Cerebellar cortex (tissue), 1 donor: ENCODE results near the gene RPE.

ENCODE experiments used
- DNase-seq: peaks from one replicate; pipeline ENCODE4 v3.0.0-alpha.2; 2015; ENCODE audit warnings: low spot score

RPE gene

DNA sequence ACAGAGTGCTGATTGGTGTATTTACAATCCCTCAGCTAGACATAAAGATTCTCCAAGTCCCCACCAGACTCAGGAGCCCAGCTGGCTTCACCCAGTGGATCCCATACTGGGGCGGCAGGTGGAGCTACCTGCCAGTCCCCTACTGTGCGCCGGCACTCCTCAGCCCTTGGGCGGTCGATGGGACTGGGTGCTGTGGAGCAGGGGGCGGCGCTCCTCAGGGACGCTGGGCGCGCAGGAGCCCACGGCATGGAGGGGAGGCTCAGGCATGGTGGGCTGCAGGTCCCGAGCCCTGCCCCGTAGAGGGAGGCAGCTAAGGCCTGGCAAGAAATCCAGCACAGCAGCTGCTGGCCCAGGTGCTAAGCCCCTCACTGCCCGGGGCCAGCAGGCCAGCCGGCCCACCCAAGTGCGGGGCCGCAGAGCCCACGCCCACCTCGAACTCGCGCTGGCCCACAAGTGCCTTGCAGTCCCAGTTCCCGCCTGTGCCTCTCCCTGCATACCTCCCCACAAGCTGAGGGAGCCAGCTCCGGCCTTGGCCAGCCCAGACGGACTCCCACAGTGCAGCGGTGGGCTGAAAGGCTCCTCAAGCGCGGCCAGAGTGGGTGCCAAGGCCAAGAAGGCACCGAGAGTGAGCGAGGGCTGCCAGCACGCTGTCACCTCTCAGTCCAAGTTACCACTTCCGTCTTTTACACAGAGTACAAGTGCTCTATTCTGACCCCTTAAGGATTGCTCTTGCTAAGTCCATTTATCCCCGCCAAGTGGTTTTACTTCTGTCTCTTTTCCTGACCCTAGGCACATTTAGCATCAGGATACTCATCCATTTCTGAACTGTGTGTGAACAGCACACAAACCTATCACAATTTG lies 1.7 kb upstream of the RPE start:
- DNase-seq, result no peak

DNA sequence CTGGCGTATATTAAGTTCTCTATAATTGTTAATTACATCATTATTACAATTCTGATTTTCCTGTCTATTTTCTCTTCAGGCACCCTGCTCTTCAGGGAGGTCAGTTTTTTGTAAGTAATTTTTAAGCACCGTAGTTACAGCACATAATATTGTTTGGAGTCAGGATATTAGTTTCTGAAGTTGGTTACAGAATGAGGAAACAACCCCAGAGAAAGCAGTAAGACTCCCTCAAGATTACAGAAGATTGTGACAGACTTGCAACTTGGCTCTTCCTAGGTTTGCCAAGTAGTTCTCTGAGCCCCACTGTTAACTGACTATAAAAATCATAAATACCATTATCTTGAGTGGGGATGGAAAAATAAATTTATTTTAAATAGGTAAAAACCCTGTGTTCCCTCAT lies 921 bp downstream of the RPE start:
- no peak for DNase-seq

DNA sequence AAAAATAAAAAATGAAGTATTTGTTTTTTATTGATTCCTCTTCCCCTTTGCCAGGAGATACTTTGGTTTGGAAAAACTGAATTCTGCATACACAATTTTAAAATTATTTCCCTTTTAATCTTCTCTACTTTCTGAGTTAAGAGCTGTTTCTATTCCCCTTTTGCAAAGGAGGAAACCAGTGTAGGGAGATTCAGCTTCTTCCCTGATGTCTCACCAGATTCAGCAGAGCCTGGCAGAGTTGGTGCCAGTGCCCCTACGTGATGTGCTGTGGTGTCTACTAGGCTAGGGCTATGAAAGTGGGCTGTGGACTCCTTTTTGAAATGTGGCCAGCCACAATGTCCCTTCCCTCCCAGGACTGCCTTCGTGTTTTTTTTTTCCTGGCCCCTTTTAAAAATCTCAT lies 2.4 kb downstream of the RPE start:
- DNase-seq, result no peak

DNA sequence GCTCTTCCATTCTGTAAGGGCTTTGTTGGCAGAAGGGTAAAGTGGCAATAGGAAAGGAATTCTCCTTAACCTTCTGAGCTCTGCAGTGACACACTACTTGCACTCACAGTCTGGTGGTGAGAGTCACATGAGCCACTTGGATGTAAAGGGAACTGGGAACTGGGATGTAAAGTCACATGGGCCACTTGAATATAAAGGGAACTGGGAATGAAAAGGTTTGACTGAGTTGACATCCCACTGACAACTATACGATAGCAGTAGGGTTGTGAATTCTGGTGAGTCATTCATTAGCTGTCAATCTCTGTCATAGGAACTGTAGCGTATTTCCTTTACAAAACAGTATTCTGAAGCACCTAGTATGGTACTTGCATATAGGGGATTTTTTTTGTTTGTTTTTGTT lies 5.5 kb downstream of the RPE start:
- no peak for DNase-seq

DNA sequence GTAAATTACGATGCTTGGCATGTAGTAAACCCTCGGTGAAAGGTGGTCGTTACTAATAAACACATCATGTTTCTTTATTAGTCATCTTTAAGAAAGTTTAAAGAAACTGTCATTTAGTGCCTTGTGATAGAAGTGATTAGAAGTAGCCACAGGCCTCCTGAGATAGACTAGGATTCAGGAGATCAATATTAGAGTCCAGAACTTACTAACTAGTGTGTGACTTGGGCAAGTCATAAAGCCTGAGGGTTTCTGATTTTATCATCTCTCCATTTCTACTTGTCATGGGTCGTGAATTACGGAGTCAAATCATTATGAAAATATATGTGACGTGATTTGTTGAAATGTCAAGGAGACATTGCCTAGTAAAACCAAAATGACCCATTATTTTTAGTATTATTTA lies 6.7 kb downstream of the RPE start:
- no peak for DNase-seq

DNA sequence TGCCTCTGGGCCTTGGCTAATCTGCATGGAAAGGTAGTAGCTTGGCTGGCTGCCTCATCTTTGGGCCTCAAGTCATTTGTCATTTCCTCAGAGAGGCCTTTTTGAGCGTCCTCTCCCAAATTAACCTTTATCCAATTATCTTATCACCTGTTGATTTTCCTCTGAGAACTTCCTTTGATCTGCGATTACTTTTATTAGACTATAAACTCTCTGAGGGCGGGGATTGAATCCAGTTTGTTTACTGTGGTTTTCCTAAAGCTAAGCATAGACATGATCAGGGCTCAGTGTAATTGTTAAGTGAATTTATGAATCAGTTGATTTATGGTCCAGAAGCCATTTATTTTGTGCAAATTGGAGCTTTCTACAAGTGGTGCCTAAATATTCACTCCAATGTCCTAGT lies 7.5 kb downstream of the RPE start:
- no peak for DNase-seq

DNA sequence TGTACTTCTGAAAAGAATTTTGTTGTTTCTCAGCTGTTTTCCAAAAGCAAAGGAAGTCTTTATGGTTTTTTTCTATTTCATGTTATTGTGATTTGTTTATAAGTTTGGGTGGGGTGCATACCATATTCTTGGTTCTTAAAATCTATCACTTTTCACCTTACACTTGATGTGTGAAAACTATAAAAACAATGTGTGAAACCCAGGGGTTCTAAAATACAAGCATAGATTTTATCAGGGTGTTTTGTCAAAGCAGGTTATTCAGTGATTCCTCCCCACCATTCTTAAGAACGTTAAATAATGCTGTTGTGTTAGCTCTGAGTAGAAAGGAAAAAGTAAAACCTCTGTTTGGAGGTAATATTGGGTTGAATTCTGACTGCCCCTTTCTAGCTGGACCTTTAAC lies 17.7 kb downstream of the RPE start:
- no peak for DNase-seq

DNA sequence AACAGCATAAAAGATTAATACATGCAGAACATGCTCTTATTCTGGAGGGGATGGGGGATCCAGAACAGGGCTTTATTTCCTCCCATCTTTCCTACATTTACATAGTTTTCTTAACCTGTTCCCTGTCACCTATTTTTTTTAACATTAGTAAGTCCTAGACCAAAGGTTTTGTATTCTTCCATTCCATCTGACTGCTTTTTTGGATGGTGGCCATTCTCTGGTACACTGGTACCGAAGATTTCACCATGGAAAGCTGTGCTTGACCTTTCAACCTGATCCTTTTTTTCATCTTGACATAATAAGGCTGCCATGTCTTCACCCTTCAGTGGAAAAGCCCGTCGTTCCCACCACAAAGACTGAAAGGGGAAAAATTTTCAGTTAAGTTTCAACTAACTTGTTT lies 20.4 kb downstream of the RPE start:
- DNase-seq, result no peak

DNA sequence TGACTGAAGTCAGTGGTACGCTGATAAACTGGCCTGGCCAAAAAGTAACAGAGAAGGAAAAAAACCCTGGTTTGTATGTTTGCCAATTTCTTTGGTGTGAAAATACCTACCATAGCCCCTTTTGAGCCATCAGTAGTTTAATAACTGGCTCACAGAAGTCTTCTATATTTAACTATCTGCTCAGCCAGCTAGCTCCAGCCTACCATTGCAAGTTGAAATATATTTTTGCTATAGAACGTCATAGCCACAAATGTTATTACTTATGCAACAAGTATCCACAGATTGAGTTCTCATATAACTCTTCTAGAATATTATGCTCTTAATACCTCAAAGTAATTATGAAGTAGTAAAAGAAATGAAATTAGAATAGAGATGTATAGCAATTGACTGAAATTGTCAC lies 25.2 kb downstream of the RPE start:
- DNase-seq, result no peak

DNA sequence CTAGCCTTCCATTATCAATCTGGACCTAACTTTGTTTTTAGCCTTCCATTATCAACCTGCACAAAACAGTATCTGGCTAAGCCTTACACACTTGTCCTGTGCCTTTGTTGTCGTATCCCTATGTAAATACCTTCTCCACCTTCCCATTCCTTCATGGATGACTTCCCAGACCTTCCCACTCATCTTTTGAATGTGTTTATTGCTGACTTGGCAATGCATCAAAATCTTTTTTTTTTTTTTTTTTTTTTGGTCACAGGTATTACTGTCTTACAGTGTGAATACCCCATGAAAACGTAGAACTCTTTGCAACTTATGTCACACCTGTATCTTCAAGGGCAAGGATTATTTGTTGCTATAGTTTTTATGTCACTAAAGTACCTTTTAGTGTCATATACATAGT lies 25.7 kb downstream of the RPE start:
- DNase-seq, result no peak

DNA sequence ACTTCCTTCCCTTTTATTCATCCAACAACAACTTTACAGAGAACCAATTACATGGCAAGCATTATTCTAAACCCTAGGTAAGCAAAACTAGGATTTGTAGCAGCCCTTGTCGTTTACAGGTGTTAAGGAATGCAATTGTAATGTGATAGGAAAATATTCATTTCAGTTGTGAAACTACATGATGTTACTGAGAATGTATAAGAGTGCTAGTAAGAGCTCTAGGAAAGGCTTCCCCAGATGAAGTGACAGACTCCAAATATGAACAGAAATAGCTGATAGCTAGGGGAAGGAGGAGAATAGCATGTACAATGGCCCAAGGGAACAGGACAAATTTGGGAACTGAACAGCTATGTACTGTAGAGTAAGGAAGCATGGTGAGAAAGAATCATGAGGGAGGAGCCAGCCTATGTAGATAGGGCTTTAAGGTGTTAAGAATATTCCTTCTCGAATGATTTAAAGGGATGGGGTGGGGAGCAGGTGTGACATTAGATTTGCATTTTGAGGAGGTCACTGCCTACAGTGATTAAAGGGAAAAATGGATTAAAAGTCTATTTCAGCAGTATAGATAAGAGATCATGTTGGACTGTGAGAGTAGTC lies 31.7 kb downstream of the RPE start:
- no peak for DNase-seq

DNA sequence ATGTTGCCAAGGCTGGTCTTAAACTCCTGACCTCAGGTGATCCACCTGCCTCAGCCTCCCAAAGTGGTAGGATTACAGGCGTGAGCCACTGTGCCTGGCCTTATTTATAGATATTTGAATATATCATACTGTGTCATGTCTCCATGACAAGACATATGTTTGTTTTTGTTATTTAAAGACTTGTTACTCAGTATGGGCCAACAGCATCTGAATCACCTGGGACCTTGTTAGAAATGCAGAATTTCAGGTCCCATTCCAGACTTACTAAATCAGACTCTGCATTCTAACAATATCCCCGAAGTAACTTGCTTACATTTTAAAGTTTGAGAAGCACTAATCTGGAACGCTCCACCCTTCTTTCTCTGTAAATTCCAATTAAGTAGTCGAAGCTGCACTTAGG lies 33.2 kb downstream of the RPE start:
- no peak for DNase-seq

DNA sequence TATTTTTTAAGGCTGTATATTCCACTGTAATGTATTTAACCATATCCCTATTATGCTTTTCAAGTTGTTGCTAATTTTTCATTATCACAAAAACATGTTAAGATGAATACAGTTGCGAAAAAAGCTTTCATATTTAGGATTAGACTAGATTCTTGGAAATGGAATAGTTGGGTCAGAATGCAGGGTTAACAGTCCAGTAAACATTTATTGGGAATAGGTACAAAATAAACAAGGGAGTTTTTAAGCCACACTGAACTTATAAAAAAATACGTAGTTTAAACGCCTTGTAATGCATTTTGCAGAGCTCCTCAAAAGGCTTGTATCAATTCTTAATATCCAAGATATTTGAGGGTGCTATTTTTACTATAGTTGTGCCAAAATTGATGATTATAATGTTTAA lies 35.6 kb downstream of the RPE start:
- no peak for DNase-seq

DNA sequence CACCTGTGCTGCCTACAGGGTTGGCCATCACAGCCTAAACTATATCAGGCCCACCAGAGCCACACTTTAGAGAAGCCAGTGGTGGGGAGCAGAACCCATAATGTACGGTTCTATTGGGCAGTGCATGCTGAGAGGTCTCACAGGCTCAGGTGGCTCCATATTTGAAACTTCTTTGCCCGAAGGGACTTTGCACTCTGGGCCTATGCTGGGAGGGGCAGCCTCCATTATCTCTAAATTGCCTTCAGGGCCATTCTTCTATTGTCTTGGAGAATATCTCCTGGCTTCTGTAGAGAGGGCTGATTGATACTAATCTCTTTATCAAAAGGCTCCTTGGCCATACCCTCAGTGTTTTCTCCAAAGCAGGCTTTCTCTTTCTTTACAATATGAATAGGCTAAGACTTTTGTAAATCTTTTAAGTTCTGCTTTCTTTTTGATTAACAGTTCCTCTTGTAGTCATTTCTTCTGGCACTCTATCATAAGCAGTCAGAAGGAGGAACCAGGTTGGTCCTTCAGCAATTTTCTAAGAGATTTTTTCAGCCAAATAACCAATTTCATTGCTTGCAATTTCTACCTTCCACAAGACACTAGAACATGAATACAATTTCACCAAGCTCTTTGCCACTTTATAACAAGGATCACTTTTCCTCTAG lies 44.5 kb downstream of the RPE start:
- DNase-seq, result no peak

DNA sequence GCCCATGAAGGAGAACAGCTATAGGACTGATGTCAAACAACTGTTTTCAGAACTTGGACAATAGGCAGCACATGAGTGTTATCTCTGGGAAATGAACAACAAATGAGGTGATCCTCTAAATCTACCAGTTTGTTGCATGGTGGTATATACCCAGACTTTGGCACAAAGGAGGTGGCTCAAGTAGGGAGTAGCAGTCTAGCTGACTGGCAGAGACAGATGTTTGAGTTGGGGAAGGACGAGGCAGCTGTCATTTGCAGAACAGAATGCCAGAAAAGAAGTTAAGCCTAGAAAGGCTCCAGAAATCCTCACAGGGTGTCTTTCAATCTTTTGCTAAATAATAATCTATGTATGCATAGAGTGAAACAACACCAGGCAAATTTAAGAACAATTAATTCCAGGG lies 47.4 kb downstream of the RPE start:
- DNase-seq, result no peak

DNA sequence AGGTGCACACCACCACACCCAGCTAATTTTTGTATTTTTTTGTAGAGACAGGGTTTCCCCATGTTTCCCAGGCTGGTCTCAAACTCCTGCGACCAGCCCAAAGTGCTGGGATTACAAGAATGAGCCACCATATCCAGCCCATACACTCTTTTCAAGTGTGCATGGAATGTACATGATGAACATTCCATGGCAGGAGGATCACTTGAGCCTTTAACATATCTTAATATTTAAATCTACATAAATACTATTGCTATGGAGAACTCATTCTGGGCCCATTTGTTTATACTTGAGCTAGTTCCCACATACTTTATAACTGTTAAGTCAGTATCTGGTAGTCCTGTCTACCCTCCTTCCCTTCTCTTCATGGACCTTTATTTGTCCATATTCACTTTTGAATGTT lies 48.4 kb downstream of the RPE start:
- no peak for DNase-seq

DNA sequence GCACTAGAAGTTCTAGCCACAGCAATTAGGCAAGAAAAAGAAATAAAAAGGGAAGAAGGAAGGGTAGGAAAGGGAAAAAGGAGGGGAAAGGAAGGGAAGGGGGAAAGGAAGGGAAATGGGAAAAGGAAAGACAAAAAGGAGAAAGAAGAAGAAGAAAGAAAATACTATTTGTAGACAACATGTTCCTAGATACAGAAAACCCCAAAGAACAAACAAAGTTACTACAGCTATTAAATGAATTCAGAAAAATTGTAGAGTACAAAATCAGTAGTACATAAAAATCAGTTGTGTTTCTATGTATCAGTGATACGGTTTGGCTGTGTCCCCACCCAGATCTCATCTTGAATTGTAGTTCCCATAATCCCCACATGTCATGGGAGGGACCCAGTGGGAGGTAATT lies 52.3 kb downstream of the RPE start:
- DNase-seq, result no peak

DNA sequence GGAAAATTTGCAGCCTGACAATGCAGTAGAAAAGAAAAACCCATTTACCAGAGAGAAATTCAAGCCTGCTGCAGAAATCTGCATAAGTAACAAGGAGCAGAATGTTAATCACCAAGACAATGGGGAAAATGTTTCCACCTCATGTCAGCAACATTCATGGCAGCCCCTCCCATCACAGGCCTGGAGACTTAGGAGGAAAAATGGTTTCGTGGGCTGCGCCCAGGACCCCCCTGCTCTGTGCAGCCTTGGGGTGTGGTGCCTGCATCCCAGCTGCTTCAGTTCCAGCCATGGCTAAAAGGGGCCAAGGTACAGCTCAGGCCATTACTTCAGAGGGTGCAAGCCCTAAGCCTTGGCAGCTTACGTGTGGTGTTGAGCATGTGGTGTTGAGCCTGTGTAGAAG lies 53.4 kb downstream of the RPE start:
- DNase-seq, result no peak

DNA sequence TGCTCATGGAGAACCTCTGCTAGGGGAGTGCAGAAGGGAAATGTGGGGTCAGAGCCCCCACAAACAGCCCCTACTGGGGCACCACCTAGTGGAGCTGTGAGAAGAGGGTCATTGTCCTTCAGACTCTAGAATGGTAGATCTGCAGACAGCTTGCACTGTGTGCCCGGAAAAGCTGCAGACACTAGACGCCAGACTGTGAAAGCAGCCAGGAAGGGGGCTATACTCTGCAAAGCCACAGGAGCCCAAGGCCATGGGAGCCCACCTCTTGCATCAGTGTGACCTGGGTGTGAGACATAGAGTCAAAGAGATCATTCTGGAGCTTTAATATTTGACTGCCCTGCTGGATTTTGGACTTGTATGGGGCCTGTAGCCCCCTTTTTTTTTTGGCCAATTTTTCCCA lies 60.9 kb downstream of the RPE start:
- DNase-seq, result no peak
